ENCODE data around the gene ANXA6.

ANXA6 gene

GRCh38 chr5:151092762-151093161 lies 64.8 kb downstream of the ANXA6 start:
- no peak overlapping the region for H3K27ac ChIP-seq (ENCODE audit: extremely low read depth, low read depth, low read length)
- H3K9me3 ChIP-seq (ENCODE audit: control insufficient read depth, insufficient read depth, low read depth, low read length), result no peaks in the 10 kb centered on the region
- CTCF ChIA-PET, result interaction anchor here (0.7 to 0.9 kb wide), 2 partner anchors 41 to 72 kb away, joined by 4 read pairs; no protein-coding TSS in a partner anchor
- no peaks in the 10 kb centered on the region for H3K4me1 ChIP-seq (ENCODE audit: control insufficient read depth, insufficient read depth, low read length)
- POLR2A ChIA-PET, result interaction anchor here (0.9 kb wide), 1 partner anchor 13 kb away, joined by 3 read pairs; no protein-coding TSS in a partner anchor
- no peaks in the 10 kb centered on the region for H3K36me3 ChIP-seq (ENCODE audit: control insufficient read depth in 2 of 2, insufficient read depth in 1 of 2, low read length in 2 of 2)
- H3K4me3 ChIP-seq (ENCODE audit: low read depth, low read length), result no peak overlapping the region
- TF ChIP-seq ZNF558 (tag by site-specific recombination; IDR thresholded peaks at IDR 0.05) (no peak), ZNF157 (tag by site-specific recombination; IDR thresholded peaks at IDR 0.05) (no peak), ZNF19 (tag by site-specific recombination; IDR thresholded peaks at IDR 0.05; ENCODE audit: low read depth) (no peak), ZNF394 (tag by site-specific recombination; IDR thresholded peaks at IDR 0.05; ENCODE audit: borderline replicate concordance) (no peak), ZNF544 (tag by site-specific recombination; IDR thresholded peaks at IDR 0.05) (no peak), ZNF23 (tag by site-specific recombination; IDR thresholded peaks at IDR 0.05; ENCODE audit: borderline replicate concordance) (no peak), EGR2 (tag by site-specific recombination; IDR thresholded peaks at IDR 0.05; ENCODE audit: low read depth) (no peak), ZNF211 (tag by site-specific recombination; IDR thresholded peaks at IDR 0.05; ENCODE audit: low read depth) (no peak), ZSCAN5A (tag by site-specific recombination; IDR thresholded peaks at IDR 0.05) (no peak)

- Histone ChIP-seq H3K9me3 (ENCODE audit: control insufficient read depth, insufficient read depth, low read depth, low read length) (no peaks in the 10 kb centered on the region), H3K36me3 (ENCODE audit: control insufficient read depth in 2 of 2, insufficient read depth in 1 of 2, low read length in 2 of 2) (no peaks in the 10 kb centered on the region), H3K27ac (ENCODE audit: extremely low read depth, low read depth, low read length) (no peak overlapping the region), H3K4me1 (ENCODE audit: control insufficient read depth, insufficient read depth, low read length) (no peaks in the 10 kb centered on the region), H3K4me3 (ENCODE audit: low read depth, low read length) (no peak overlapping the region)
- CTCF ChIA-PET, result interaction anchor here (0.6 to 2.4 kb wide), 5 partner anchors 25 to 41 kb away, joined by 3 to 11 read pairs (median 3); no protein-coding TSS in a partner anchor
- POLR2A ChIA-PET, result no interaction called here
- no peak for TF ChIP-seq ZNF704 (tag by site-specific recombination; IDR thresholded peaks at IDR 0.05)
- no peak for TF ChIP-seq ZNF214 (tag by site-specific recombination; IDR thresholded peaks at IDR 0.05; ENCODE audit: borderline replicate concordance)
- no peak for TF ChIP-seq ZNF211 (tag by site-specific recombination; IDR thresholded peaks at IDR 0.05; ENCODE audit: low read depth)
- TF ChIP-seq ZNF664 (tag by site-specific recombination; IDR thresholded peaks at IDR 0.05), result no peak
- TF ChIP-seq ZNF114 (tag by site-specific recombination; IDR thresholded peaks at IDR 0.05), result no peak
- TF ChIP-seq OVOL3 (tag by site-specific recombination; IDR thresholded peaks at IDR 0.05), result no peak
- TF ChIP-seq ZSCAN4 (tag by site-specific recombination; IDR thresholded peaks at IDR 0.05), result no peak
- no peak for TF ChIP-seq ZNF529 (tag by site-specific recombination; IDR thresholded peaks at IDR 0.05; ENCODE audit: insufficient replicate concordance)
- no peak for TF ChIP-seq ZNF132 (tag by site-specific recombination; IDR thresholded peaks at IDR 0.05; ENCODE audit: borderline replicate concordance)
- no peak for TF ChIP-seq ZNF302 (tag by site-specific recombination; IDR thresholded peaks at IDR 0.05; ENCODE audit: low read depth)
- no peak for TF ChIP-seq REPIN1 (tag by site-specific recombination; IDR thresholded peaks at IDR 0.05; ENCODE audit: low read depth)
- no peak for TF ChIP-seq PRDM1 (tag by site-specific recombination; IDR thresholded peaks at IDR 0.05)
- no peak for TF ChIP-seq ZBTB1 (tag by site-specific recombination; IDR thresholded peaks at IDR 0.05)
- TF ChIP-seq ZNF394 (tag by site-specific recombination; IDR thresholded peaks at IDR 0.05; ENCODE audit: borderline replicate concordance), result no peak
- no peak for TF ChIP-seq YY2 (tag by site-specific recombination; IDR thresholded peaks at IDR 0.05)
- TF ChIP-seq ZNF645 (tag by site-specific recombination; IDR thresholded peaks at IDR 0.05), result no peak
- TF ChIP-seq ZNF621 (tag by site-specific recombination; IDR thresholded peaks at IDR 0.05), result no peak
Observed at GRCh38 chr5:151089726-151090125, 67.9 kb downstream of the ANXA6 start.

Measured in HEK293 (cell line).